Mononuclear cell (primary cell): Measurements from ENCODE around the gene DPM1. TPM values are rescaled to one million over a fixed set of nuclear protein-coding genes. Genes with fewer than 3 reads are reported as not detected.

Source experiments
- H3K27me3 ChIP-seq: 2 replicates; pipeline ENCODE4 v1.6.0; 2011; ENCODE audit warnings: low read length, control low read depth; ENCODE audit not compliant: insufficient read depth
- H3K4me1 ChIP-seq: 2 replicates; pipeline ENCODE4 v1.5.1; 2011; ENCODE audit warnings: mild to moderate bottlenecking, low read length, control low read depth; ENCODE audit not compliant: insufficient read depth
- H3K4me3 ChIP-seq: 2 replicates; pipeline ENCODE4 v1.5.1; 2011; ENCODE audit warnings: mild to moderate bottlenecking, low read length, moderate library complexity
- H3K9me3 ChIP-seq: 2 replicates; pipeline ENCODE4 v1.5.1; 2011; ENCODE audit warnings: low read depth, mild to moderate bottlenecking, control low read depth, low read length
- total RNA-seq: library from RNA; depleted of rRNA; stranded (reverse); fragments of >200 nt; gene quantifications from one replicate; pipeline ENCODE4 v1.2.3, GENCODE V29; 2012

DPM1 gene
- total RNA-seq, 1 donor, result 58.2 TPM

GRCh38 chr20:50903353-50904051, 54.8 kb downstream of the DPM1 start:
- Histone ChIP-seq H3K4me1 (no peaks in the 10 kb centered on the region), H3K9me3 (no peaks in the 10 kb centered on the region), H3K4me3 (no peak overlapping the region), H3K27me3 (no peaks in the 10 kb centered on the region)

GRCh38 chr20:50901301-50901700, 57.0 kb downstream of the DPM1 start:
- H3K27me3 ChIP-seq, result no peaks in the 10 kb centered on the region
- H3K9me3 ChIP-seq, result no peaks in the 10 kb centered on the region
- H3K4me1 ChIP-seq, result no peaks in the 10 kb centered on the region
- H3K4me3 ChIP-seq, result no peak overlapping the region

DNA sequence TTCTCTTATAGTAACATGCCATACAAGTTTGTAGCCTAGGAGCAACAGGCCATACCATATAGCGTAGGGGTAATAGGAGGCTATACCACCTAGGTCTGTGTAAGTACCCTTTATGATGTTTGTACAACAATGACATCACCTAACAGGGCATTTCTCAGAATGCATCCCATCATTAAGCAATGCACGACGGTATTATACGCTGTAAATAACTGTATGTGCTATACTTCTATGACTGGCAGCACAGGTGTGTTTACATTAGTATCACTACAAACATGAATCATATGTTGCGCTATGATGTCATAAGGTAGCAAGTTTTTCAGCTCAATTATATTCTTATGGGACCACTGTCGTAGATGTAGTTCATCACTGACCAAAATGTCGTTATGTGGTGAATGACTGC, 58.1 kb downstream of the DPM1 start:
- Histone ChIP-seq H3K27me3 (no peaks in the 10 kb centered on the region), H3K9me3 (no peaks in the 10 kb centered on the region), H3K4me3 (no peak overlapping the region), H3K4me1 (no peaks in the 10 kb centered on the region)

- no peaks in the 10 kb centered on the region for H3K9me3 ChIP-seq
- H3K27me3 ChIP-seq, result no peaks in the 10 kb centered on the region
- H3K4me1 ChIP-seq, result no peaks in the 10 kb centered on the region
- no peak overlapping the region for H3K4me3 ChIP-seq
Observed at GRCh38 chr20:50898475-50898874, 59.9 kb downstream of the DPM1 start.

GRCh38 chr20:50895111-50895830, 63.1 kb downstream of the DPM1 start:
- no peaks in the 10 kb centered on the region for H3K4me1 ChIP-seq

DNA sequence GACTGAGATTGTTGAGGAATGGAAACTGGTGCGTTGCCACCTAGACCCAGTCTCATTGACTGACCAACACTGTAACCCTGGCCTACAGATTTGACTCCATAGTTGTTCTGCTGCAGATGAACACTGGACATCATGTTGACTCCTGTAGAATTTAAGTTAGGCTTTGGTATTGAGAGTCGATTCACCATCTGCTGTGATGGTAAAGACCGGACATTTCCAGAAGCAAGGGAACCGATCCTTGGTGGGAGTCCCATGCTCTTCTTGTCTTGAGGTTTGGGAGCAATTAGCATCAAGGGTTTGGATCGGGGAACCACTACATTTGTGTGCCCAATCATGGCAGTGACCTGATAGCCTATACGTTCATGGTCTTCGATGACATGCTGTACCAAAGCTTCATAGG, 64.7 kb downstream of the DPM1 start:
- H3K4me1 ChIP-seq, result no peaks in the 10 kb centered on the region
- no peaks in the 10 kb centered on the region for H3K27me3 ChIP-seq
- no peak overlapping the region for H3K4me3 ChIP-seq
- H3K9me3 ChIP-seq, result no peaks in the 10 kb centered on the region

More at GRCh38 chr20:50895111-50895830, 63.1 kb downstream of the DPM1 start:
- Histone ChIP-seq H3K9me3 (no peaks in the 10 kb centered on the region), H3K27me3 (no peaks in the 10 kb centered on the region), H3K4me3 (no peak overlapping the region)

- no peak overlapping the region for H3K4me3 ChIP-seq
- no peaks in the 10 kb centered on the region for H3K4me1 ChIP-seq
- H3K9me3 ChIP-seq, result no peaks in the 10 kb centered on the region
- H3K27me3 ChIP-seq, result no peaks in the 10 kb centered on the region
Observed at GRCh38 chr20:50892394-50892793, 65.9 kb downstream of the DPM1 start.

DNA sequence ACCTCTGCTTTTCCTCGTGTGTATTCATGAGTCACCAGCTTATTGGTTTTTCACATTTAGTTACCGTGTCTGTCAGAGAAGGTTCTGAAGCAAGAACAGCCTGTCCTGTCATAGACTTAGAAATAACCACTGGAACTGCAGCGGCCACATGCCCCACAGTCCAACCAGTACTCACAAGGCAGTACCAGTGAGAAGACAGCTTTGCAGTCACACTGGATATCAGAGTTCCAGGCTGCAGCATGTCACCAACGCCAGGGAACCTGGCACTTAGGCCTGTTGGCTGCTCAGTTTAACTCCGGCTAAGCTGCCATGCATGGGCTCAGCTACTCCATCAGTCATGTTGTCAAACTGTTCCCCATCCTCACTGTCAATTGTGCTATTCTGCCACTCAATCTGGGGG, 67.2 kb downstream of the DPM1 start:
- Histone ChIP-seq H3K9me3 (no peaks in the 10 kb centered on the region), H3K4me1 (no peaks in the 10 kb centered on the region), H3K4me3 (no peak overlapping the region), H3K27me3 (no peaks in the 10 kb centered on the region)

GRCh38 chr20:50887576-50887975, 70.8 kb downstream of the DPM1 start:
- no peaks in the 10 kb centered on the region for H3K27me3 ChIP-seq
- no peaks in the 10 kb centered on the region for H3K9me3 ChIP-seq
- H3K4me3 ChIP-seq, result no peak overlapping the region
- H3K4me1 ChIP-seq, result no peaks in the 10 kb centered on the region

DNA sequence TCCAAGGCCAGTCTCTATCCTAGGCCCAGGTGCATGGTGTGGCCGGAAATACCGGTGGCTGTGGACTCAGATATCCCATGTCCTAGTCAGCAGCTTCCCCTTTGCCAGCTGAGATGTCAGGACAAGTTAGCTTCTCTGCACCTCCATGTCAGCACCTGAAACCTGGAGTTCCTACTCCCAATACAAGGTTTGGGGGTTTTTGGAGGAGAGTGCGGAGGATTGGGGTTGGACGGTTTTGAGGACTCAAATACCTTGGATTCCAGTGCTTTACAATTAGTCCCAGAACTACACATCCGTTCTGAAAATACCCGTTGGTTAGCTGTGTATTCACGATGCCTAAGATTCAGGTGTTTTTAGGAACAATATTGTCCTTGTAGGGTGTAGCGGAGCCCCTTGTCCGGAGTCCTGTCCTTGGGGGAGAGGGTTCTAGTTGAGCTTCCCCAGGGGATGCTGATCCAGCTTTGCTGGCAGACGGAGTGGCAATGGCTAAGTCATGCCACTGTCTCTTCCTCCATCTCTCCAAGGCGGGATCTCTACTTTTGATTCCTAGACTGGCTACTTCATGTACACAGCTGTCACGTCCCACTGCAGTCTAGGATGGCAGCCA, 72.0 kb downstream of the DPM1 start:
- no peaks in the 10 kb centered on the region for H3K9me3 ChIP-seq
- no peak overlapping the region for H3K4me3 ChIP-seq
- no peaks in the 10 kb centered on the region for H3K4me1 ChIP-seq
- H3K27me3 ChIP-seq, result no peaks in the 10 kb centered on the region

- Histone ChIP-seq H3K27me3 (no peaks in the 10 kb centered on the region), H3K4me1 (no peaks in the 10 kb centered on the region), H3K9me3 (no peaks in the 10 kb centered on the region), H3K4me3 (no peak overlapping the region)
Observed at GRCh38 chr20:50885781-50886180, 72.6 kb downstream of the DPM1 start.

DNA sequence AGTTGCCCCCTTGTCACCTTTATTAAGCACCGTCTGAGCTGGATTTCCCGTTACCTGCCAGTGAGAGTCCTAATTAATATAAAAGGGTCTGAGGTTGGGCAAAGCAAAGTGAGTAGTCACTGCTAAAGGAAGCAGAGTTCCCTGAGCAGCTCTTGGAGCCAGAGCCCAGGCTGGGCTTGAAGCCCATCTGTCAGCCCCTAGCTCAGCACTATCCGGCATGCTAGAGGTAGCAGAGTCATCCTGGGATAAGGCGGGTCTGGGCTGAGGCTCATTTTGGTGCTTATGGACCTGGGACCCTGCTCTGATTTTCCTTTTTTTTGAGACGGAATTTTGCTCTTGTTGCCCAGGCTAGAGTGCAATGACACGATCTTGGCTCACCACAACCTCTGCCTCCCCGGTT, 73.3 kb downstream of the DPM1 start:
- Histone ChIP-seq H3K27me3 (no peaks in the 10 kb centered on the region), H3K4me3 (no peak overlapping the region), H3K9me3 (no peaks in the 10 kb centered on the region), H3K4me1 (no peaks in the 10 kb centered on the region)

Other genes with a start within 250 kb of the DPM1 start
- gene PARD6B, start 227.0 kb downstream of the DPM1 start, total RNA-seq, result 4.3 TPM
- 13.7 TPM for gene BCAS4, start 163.5 kb downstream of the DPM1 start, total RNA-seq
- 44.5 TPM for gene ADNP, start 27.1 kb downstream of the DPM1 start, total RNA-seq
- gene MOCS3, start 286 bp upstream of the DPM1 start, total RNA-seq, result 3.8 TPM
- gene KCNG1, start 64.6 kb upstream of the DPM1 start, total RNA-seq, result 2.3 TPM